DND-41 (cell line): ENCODE results near the gene MKLN1.
A peak's percentile ranks its signal among the peaks of the same experiment; 100 is the strongest.
"Not testable (repeated sequence)": the region's sequence is repeated elsewhere in the genome, so short reads cannot be mapped to it uniquely, and the experiment has no call there.

Experiments used
- ATAC-seq: fragments of 200-7000 bp; cut with Tn5 transposase; 3 replicates; pipeline ENCODE4 v1.9.1; 2021; ENCODE audit warnings: low read depth; ENCODE audit not compliant: insufficient read depth
- DNase-seq: peaks from one replicate; pipeline ENCODE4 v3.0.0-alpha.2; 2020
- H2AFZ ChIP-seq: 2 replicates; pipeline ENCODE4 v1.6.0; 2012; ENCODE audit warnings: low read depth, low read length
- H3K27ac ChIP-seq: 2 replicates; pipeline ENCODE4 v1.5.1; 2012; ENCODE audit warnings: low read length, inconsistent platforms
- H3K27me3 ChIP-seq: fragments of 200-600 bp; sonication (generic); 2 replicates; pipeline ENCODE4 v1.6.0; 2012; ENCODE audit warnings: low read length, mild to moderate bottlenecking, inconsistent platforms; ENCODE audit not compliant: insufficient read depth, poor library complexity
- H3K36me3 ChIP-seq: 2 replicates; pipeline ENCODE4 v1.5.1; 2012; ENCODE audit warnings: low read length, inconsistent platforms; ENCODE audit not compliant: insufficient read depth
- H3K4me1 ChIP-seq: 2 replicates; pipeline ENCODE4 v1.5.1; 2012; ENCODE audit warnings: mild to moderate bottlenecking, low read length; ENCODE audit not compliant: insufficient read depth
- H3K4me2 ChIP-seq: 2 replicates; pipeline ENCODE4 v1.6.0; 2012; ENCODE audit warnings: mild to moderate bottlenecking, moderate library complexity, low read length, inconsistent platforms; ENCODE audit not compliant: insufficient read depth
- H3K4me3 ChIP-seq, 2 experiments: fragments of 200-600 bp in 1 of 2; shearing (Covaris generic) in 1 of 2; 2 replicates each; pipeline ENCODE4 v1.5.1; 2012 to 2016; ENCODE audit warnings: inconsistent platforms in 2 of 2, low read length in 2 of 2, mild to moderate bottlenecking in 2 of 2, low read depth in 1 of 2, moderate library complexity in 1 of 2
- H3K79me2 ChIP-seq: 2 replicates; pipeline ENCODE4 v1.6.0; 2012; ENCODE audit warnings: low read length, inconsistent platforms; ENCODE audit not compliant: insufficient read depth
- H3K9ac ChIP-seq: 2 replicates; pipeline ENCODE4 v1.6.0; 2012; ENCODE audit warnings: low read depth, mild to moderate bottlenecking, inconsistent platforms, low read length, moderate library complexity
- H3K9me3 ChIP-seq: 2 replicates; pipeline ENCODE4 v1.5.1; 2012; ENCODE audit warnings: low read length, moderate library complexity, mild to moderate bottlenecking, inconsistent platforms; ENCODE audit not compliant: insufficient read depth, severe bottlenecking
- H4K20me1 ChIP-seq: 2 replicates; pipeline ENCODE4 v1.6.0; 2012; ENCODE audit warnings: low read length; ENCODE audit not compliant: insufficient read depth
- CTCF ChIP-seq: IDR thresholded peaks from 2 replicates; pipeline ENCODE4 v1.5.1; 2012; ENCODE audit warnings: borderline replicate concordance, low read length, moderate library complexity, mild to moderate bottlenecking; ENCODE audit not compliant: poor library complexity, severe bottlenecking; ENCODE audit errors: extremely low read depth
- EZH2 ChIP-seq: IDR thresholded peaks from 3 replicates; pipeline ENCODE4 v1.6.1; 2012; ENCODE audit warnings: borderline replicate concordance, low read depth, mild to moderate bottlenecking, moderate library complexity, low read length, inconsistent platforms; ENCODE audit not compliant: severe bottlenecking

MKLN1 gene

GRCh38 chr7:131330299-131330698 lies 2.6 kb downstream of the MKLN1 start:
- peaks cover 80% of the 10 kb centered on the region for H3K79me2 ChIP-seq
- peaks cover 7% of the 10 kb centered on the region; the same call in 1 of the 2 replicates for H4K20me1 ChIP-seq
- no peak for ATAC-seq
- peak overlapping the region; percentile 95; the same call in 1 of the 2 replicates for H3K9ac ChIP-seq
- DNase-seq, result no peak
- no peaks in the 10 kb centered on the region for H3K27me3 ChIP-seq
- H3K4me1 ChIP-seq, result peaks cover 36% of the 10 kb centered on the region
- no peak overlapping the region for H2AFZ ChIP-seq
- TF ChIP-seq EZH2, result no peak
- no peak for TF ChIP-seq CTCF
- H3K36me3 ChIP-seq, result peaks cover 6% of the 10 kb centered on the region; the same call in 1 of the 2 replicates
- peak overlapping the region in 1 of 2 experiments; percentile 92; a peak in 2 of 4 replicates for H3K4me3 ChIP-seq
- no peaks in the 10 kb centered on the region for H3K9me3 ChIP-seq
- peak overlapping the region; percentile 2; the same call in 1 of the 2 replicates for H3K27ac ChIP-seq
- peak overlapping the region; percentile 77 for H3K4me2 ChIP-seq

- peaks cover 11% of the 10 kb centered on the region for H3K9me3 ChIP-seq
- H4K20me1 ChIP-seq, result peaks cover 7% of the 10 kb centered on the region; the same call in 1 of the 2 replicates
- ATAC-seq, result no peak
- no peak for DNase-seq
- H3K4me2 ChIP-seq, result peak overlapping the region; percentile 37; the same call in 1 of the 2 replicates
- H2AFZ ChIP-seq, result no peak overlapping the region
- H3K27me3 ChIP-seq, result no peaks in the 10 kb centered on the region
- no peak overlapping the region for H3K9ac ChIP-seq
- TF ChIP-seq CTCF, result no peak
- TF ChIP-seq EZH2, result no peak
- H3K4me3 ChIP-seq, result no peak overlapping the region
- H3K4me1 ChIP-seq, result peaks cover 32% of the 10 kb centered on the region
- no peak overlapping the region for H3K27ac ChIP-seq
- H3K36me3 ChIP-seq, result peaks cover 6% of the 10 kb centered on the region; the same call in 1 of the 2 replicates
- peaks cover 95% of the 10 kb centered on the region for H3K79me2 ChIP-seq
These were observed 4.1 kb downstream of the MKLN1 start for GRCh38 chr7:131331806-131332205.

- peaks cover 98% of the 10 kb centered on the region for H3K79me2 ChIP-seq
- peaks cover 14% of the 10 kb centered on the region for H3K9me3 ChIP-seq
- not testable (repeated sequence) for H3K9ac ChIP-seq, H4K20me1 ChIP-seq, H3K27me3 ChIP-seq, ATAC-seq, DNase-seq, H3K4me2 ChIP-seq, H3K36me3 ChIP-seq, H3K4me3 ChIP-seq, H2AFZ ChIP-seq, H3K27ac ChIP-seq
- peaks cover 27% of the 10 kb centered on the region for H3K4me1 ChIP-seq
These were observed 5.1 kb downstream of the MKLN1 start for GRCh38 chr7:131332729-131333128.

GRCh38 chr7:131335639-131336381 lies 8.1 kb downstream of the MKLN1 start:
- H3K4me2 ChIP-seq, result no peak overlapping the region
- peaks cover 14% of the 10 kb centered on the region for H3K9me3 ChIP-seq
- H3K9ac ChIP-seq, result no peak overlapping the region
- H3K27ac ChIP-seq, result no peak overlapping the region
- DNase-seq (no peak), ATAC-seq (no peak)
- peaks cover 7% of the 10 kb centered on the region for H3K4me1 ChIP-seq
- peaks cover 98% of the 10 kb centered on the region for H3K79me2 ChIP-seq
- H4K20me1 ChIP-seq, result peaks cover 3% of the 10 kb centered on the region; the same call in 1 of the 2 replicates
- H2AFZ ChIP-seq, result no peak overlapping the region
- no peak for TF ChIP-seq CTCF
- TF ChIP-seq EZH2, result no peak
- no peak overlapping the region for H3K4me3 ChIP-seq
- peaks cover 6% of the 10 kb centered on the region; the same call in 1 of the 2 replicates for H3K36me3 ChIP-seq
- H3K27me3 ChIP-seq, result no peaks in the 10 kb centered on the region
